ENCODE data around the gene TASP1. TPM values are rescaled to one million over a fixed set of nuclear protein-coding genes. Genes with fewer than 3 reads are reported as not detected.
"Not testable (repeated sequence)": the region's sequence is repeated elsewhere in the genome, so short reads cannot be mapped to it uniquely, and the experiment has no call there.

Gene TASP1
- polyA plus RNA-seq, 3 donors = 2.3 to 3.3 (median 2.6) TPM

DNA sequence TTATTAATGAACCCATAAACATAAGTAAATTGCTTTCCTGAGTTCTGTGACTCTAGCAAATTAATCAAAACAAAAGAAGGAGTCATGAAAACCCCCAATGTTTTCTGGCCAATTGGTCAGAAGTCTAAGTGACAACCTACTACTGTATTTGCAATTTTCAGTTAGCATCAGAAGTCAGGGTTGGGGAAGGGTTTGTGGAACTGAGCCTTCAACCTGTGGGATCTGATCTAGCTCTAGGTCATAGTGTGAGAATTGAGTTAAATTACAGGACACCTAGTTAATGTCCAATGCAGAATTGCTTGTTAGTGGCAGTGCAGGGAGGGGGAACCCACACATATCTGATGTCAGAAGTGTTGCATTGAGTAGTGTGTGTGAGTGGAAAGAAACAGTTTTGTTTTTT is 275.3 kb downstream of the TASP1 start:
- H3K27me3 ChIP-seq (ENCODE audit: control insufficient read depth in 2 of 2, insufficient read depth in 2 of 2, low read length in 2 of 2) = no peaks in the 10 kb centered on the region
- H2AFZ ChIP-seq (ENCODE audit: insufficient read depth, low read depth, low read length, poor library complexity, severe bottlenecking) = no peak overlapping the region
- Mint-ChIP-seq H3K4me1 (no peaks in the 10 kb centered on the region), H3K9me3 (peaks cover 5 to 23% (median 8%) of the 10 kb centered on the region in 7 donors), H3K27ac (no peak overlapping the region), H3K27me3 (ENCODE audit: low read depth in 3 of 3) (peaks cover 0 to 3% (median 2%) of the 10 kb centered on the region in 3 donors), H3K4me3 (no peak overlapping the region), H3K36me3 (no peaks in the 10 kb centered on the region)
- no peaks in the 10 kb centered on the region for H4K20me1 ChIP-seq (ENCODE audit: insufficient read depth, low read length)
- H3K36me3 ChIP-seq (replicated peaks in 1 of 2; ENCODE audit: control insufficient read depth in 1 of 2, insufficient read depth in 2 of 2, low read length in 2 of 2) = no peaks in the 10 kb centered on the region
- H3K27ac ChIP-seq (ENCODE audit: low read depth in 1 of 2, low read length in 2 of 2) = no peak overlapping the region
- no peak for DNase-seq
- H3K79me2 ChIP-seq (ENCODE audit: insufficient read depth, low read length) = no peaks in the 10 kb centered on the region
- H3K9me3 ChIP-seq (replicated peaks in 1 of 2; ENCODE audit: control insufficient read depth in 1 of 2, insufficient read depth in 1 of 2, low read length in 2 of 2) = peaks cover 0 to 6% of the 10 kb centered on the region in 2 donors
- no peak overlapping the region for H3K4me3 ChIP-seq (replicated peaks in 1 of 3; ENCODE audit: low read depth in 2 of 3, low read length in 3 of 3)
- TF ChIP-seq, protein P1, sequence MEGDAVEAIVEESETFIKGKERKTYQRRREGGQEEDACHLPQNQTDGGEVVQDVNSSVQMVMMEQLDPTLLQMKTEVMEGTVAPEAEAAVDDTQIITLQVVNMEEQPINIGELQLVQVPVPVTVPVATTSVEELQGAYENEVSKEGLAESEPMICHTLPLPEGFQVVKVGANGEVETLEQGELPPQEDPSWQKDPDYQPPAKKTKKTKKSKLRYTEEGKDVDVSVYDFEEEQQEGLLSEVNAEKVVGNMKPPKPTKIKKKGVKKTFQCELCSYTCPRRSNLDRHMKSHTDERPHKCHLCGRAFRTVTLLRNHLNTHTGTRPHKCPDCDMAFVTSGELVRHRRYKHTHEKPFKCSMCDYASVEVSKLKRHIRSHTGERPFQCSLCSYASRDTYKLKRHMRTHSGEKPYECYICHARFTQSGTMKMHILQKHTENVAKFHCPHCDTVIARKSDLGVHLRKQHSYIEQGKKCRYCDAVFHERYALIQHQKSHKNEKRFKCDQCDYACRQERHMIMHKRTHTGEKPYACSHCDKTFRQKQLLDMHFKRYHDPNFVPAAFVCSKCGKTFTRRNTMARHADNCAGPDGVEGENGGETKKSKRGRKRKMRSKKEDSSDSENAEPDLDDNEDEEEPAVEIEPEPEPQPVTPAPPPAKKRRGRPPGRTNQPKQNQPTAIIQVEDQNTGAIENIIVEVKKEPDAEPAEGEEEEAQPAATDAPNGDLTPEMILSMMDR (IDR thresholded peaks at IDR 0.05) = no peak
- no peak overlapping the region for H3K4me2 ChIP-seq (replicated peaks; ENCODE audit: extremely low read depth, low read length, poor library complexity, severe bottlenecking)
- intact Hi-C loops (cut with micrococcal nuclease) = no loop called here
- no peak overlapping the region for H3K9ac ChIP-seq (ENCODE audit: insufficient read depth, low read length, poor library complexity, severe bottlenecking)
- no peaks in the 10 kb centered on the region for H3K4me1 ChIP-seq (ENCODE audit: control insufficient read depth in 1 of 2, insufficient read depth in 2 of 2, low read length in 2 of 2)

DNA sequence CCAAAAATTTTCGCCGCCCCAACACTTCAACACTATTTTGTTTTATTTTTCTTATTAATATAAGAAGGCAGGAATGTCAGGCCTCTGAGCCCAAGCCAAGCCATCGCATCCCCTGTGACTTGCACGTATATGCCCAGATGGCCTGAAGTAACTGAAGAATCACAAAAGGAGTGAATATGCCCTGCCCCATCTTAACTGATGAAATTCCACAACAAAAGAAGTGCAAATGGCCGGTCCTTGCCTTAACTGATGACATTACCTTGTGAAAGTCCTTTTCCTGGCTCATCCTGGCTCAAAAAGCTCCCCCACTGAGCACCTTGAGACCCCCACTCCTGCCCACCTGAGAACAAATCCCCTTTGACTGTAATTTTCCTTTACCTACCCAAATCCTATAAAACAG is 276.6 kb downstream of the TASP1 start:
- H4K20me1 ChIP-seq (ENCODE audit: insufficient read depth, low read length); H3K4me2 ChIP-seq (replicated peaks; ENCODE audit: extremely low read depth, low read length, poor library complexity, severe bottlenecking); DNase-seq; H3K4me1 ChIP-seq (ENCODE audit: control insufficient read depth in 1 of 2, insufficient read depth in 2 of 2, low read length in 2 of 2); H3K27ac Mint-ChIP-seq; H3K27me3 Mint-ChIP-seq (ENCODE audit: low read depth in 3 of 3); H3K4me3 ChIP-seq (replicated peaks in 1 of 3; ENCODE audit: low read depth in 2 of 3, low read length in 3 of 3); H3K27ac ChIP-seq (ENCODE audit: low read depth in 1 of 2, low read length in 2 of 2); H3K79me2 ChIP-seq (ENCODE audit: insufficient read depth, low read length); H3K36me3 Mint-ChIP-seq; H2AFZ ChIP-seq (ENCODE audit: insufficient read depth, low read depth, low read length, poor library complexity, severe bottlenecking); intact Hi-C loops (cut with micrococcal nuclease); H3K27me3 ChIP-seq (ENCODE audit: control insufficient read depth in 2 of 2, insufficient read depth in 2 of 2, low read length in 2 of 2); H3K9me3 ChIP-seq (replicated peaks in 1 of 2; ENCODE audit: control insufficient read depth in 1 of 2, insufficient read depth in 1 of 2, low read length in 2 of 2); H3K4me3 Mint-ChIP-seq; H3K9ac ChIP-seq (ENCODE audit: insufficient read depth, low read length, poor library complexity, severe bottlenecking); H3K36me3 ChIP-seq (replicated peaks in 1 of 2; ENCODE audit: control insufficient read depth in 1 of 2, insufficient read depth in 2 of 2, low read length in 2 of 2); H3K4me1 Mint-ChIP-seq: not testable (repeated sequence)
- H3K9me3 Mint-ChIP-seq = peaks cover 8 to 24% (median 12%) of the 10 kb centered on the region in 7 donors
- WGBS (ENCODE audit: insufficient coverage) = 75% methylated on average over 1 of the region's 5 CpGs

DNA sequence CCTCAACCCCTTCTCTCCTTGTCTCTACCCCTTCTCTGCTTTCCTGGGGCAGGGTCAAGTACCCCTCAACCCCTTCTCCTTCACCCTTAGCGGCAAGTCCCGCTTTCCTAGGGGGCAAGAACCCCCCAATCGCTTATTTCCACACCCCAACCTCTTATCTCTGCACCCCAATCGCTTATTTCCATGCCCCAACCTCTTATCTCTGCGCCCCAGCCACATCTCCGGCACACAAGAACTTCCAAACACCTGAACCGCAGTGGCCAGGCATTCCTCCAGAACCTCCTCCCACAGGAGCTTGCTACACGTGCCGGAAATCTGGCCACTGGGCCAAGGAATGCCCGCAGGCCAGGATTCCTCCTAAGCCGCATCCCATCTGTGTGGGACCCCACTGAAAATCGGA is 279.8 kb downstream of the TASP1 start:
- H2AFZ ChIP-seq (ENCODE audit: insufficient read depth, low read depth, low read length, poor library complexity, severe bottlenecking); H3K27ac Mint-ChIP-seq; H3K4me1 Mint-ChIP-seq; intact Hi-C loops (cut with micrococcal nuclease); H3K27ac ChIP-seq (ENCODE audit: low read depth in 1 of 2, low read length in 2 of 2); H3K4me3 Mint-ChIP-seq; H3K4me1 ChIP-seq (ENCODE audit: control insufficient read depth in 1 of 2, insufficient read depth in 2 of 2, low read length in 2 of 2); DNase-seq; H3K36me3 Mint-ChIP-seq; H3K4me3 ChIP-seq (replicated peaks in 1 of 3; ENCODE audit: low read depth in 2 of 3, low read length in 3 of 3); H3K9ac ChIP-seq (ENCODE audit: insufficient read depth, low read length, poor library complexity, severe bottlenecking); H3K27me3 ChIP-seq (ENCODE audit: control insufficient read depth in 2 of 2, insufficient read depth in 2 of 2, low read length in 2 of 2); H3K79me2 ChIP-seq (ENCODE audit: insufficient read depth, low read length); H4K20me1 ChIP-seq (ENCODE audit: insufficient read depth, low read length); H3K4me2 ChIP-seq (replicated peaks; ENCODE audit: extremely low read depth, low read length, poor library complexity, severe bottlenecking); H3K36me3 ChIP-seq (replicated peaks in 1 of 2; ENCODE audit: control insufficient read depth in 1 of 2, insufficient read depth in 2 of 2, low read length in 2 of 2); H3K27me3 Mint-ChIP-seq (ENCODE audit: low read depth in 3 of 3); H3K9me3 ChIP-seq (replicated peaks in 1 of 2; ENCODE audit: control insufficient read depth in 1 of 2, insufficient read depth in 1 of 2, low read length in 2 of 2): not testable (repeated sequence)
- 90% methylated on average over 5 of the region's 12 CpGs for WGBS (ENCODE audit: insufficient coverage)
- H3K9me3 Mint-ChIP-seq = peaks cover 6 to 22% (median 8%) of the 10 kb centered on the region in 7 donors

DNA sequence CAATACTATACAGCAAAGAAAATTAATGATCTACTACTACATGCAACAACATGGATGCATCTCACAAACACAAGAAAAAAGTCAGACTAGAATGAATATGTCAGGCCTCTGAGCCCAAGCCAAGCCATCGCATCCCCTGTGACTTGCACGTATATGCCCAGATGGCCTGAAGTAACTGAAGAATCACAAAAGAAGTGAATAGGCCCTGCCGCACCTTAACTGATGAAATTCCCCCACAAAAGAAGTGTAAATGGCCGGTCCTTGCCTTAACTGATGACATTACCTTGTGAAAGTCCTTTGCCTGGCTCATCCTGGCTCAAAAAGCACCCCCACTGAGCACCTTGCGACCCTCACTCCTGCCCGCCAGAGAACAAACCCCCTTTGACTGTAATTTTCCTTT is 280.9 kb downstream of the TASP1 start:
- H3K27me3 ChIP-seq (ENCODE audit: control insufficient read depth in 2 of 2, insufficient read depth in 2 of 2, low read length in 2 of 2); DNase-seq; H3K27ac Mint-ChIP-seq; H3K9ac ChIP-seq (ENCODE audit: insufficient read depth, low read length, poor library complexity, severe bottlenecking); H3K4me3 ChIP-seq (replicated peaks in 1 of 3; ENCODE audit: low read depth in 2 of 3, low read length in 3 of 3); H3K27ac ChIP-seq (ENCODE audit: low read depth in 1 of 2, low read length in 2 of 2); intact Hi-C loops (cut with micrococcal nuclease); H3K4me1 ChIP-seq (ENCODE audit: control insufficient read depth in 1 of 2, insufficient read depth in 2 of 2, low read length in 2 of 2); H3K36me3 Mint-ChIP-seq; H3K4me1 Mint-ChIP-seq; H3K27me3 Mint-ChIP-seq (ENCODE audit: low read depth in 3 of 3); H3K79me2 ChIP-seq (ENCODE audit: insufficient read depth, low read length); H2AFZ ChIP-seq (ENCODE audit: insufficient read depth, low read depth, low read length, poor library complexity, severe bottlenecking); H3K4me2 ChIP-seq (replicated peaks; ENCODE audit: extremely low read depth, low read length, poor library complexity, severe bottlenecking); H3K9me3 ChIP-seq (replicated peaks in 1 of 2; ENCODE audit: control insufficient read depth in 1 of 2, insufficient read depth in 1 of 2, low read length in 2 of 2); H3K36me3 ChIP-seq (replicated peaks in 1 of 2; ENCODE audit: control insufficient read depth in 1 of 2, insufficient read depth in 2 of 2, low read length in 2 of 2); H3K4me3 Mint-ChIP-seq; H4K20me1 ChIP-seq (ENCODE audit: insufficient read depth, low read length): not testable (repeated sequence)
- peaks cover 6 to 22% (median 8%) of the 10 kb centered on the region in 7 donors for H3K9me3 Mint-ChIP-seq
- 100% methylated on average over 2 of the region's 6 CpGs for WGBS (ENCODE audit: insufficient coverage)
